ENCODE results near the gene TAF1.
A peak's percentile ranks its signal among the peaks of the same experiment; 100 is the strongest.
"Not testable (repeated sequence)": the region's sequence is repeated elsewhere in the genome, so short reads cannot be mapped to it uniquely, and the experiment has no call there.

The TAF1 gene

GRCh38 chrX:71513731-71514130 lies 147.6 kb downstream of the TAF1 start:
- not testable (repeated sequence) for DNase-seq

- DNase-seq = peak; percentile 57
These were observed 148.3 kb downstream of the TAF1 start for GRCh38 chrX:71514367-71515037.

- no peak for DNase-seq
These were observed 148.9 kb downstream of the TAF1 start for GRCh38 chrX:71515038-71515396.

All from NCI-H524 treated with DMSO at 0.1 percent for 48 hours (cell line).